Upper lobe of left lung (tissue), 4 donors: Measurements from ENCODE around the gene CDC27.

Experiments
- CTCF ChIP-seq, 6 experiments: fragments of 450-650 bp in 4 of 6; fragments of 200-600 bp in 2 of 6; sonication (generic) in 2 of 6; IDR thresholded peaks; one replicate each; pipeline ENCODE4 v1.5.1; 2016 to 2019; ENCODE audit warnings: antibody characterized with exemption in 6 of 6
- EP300 ChIP-seq, 4 donors: sonication (generic); formaldehyde crosslinking; IDR thresholded peaks; one replicate each; pipeline ENCODE4 v1.5.1; 2017; ENCODE audit warnings: antibody characterized with exemption in 4 of 4, control low read depth in 2 of 4
- POLR2A ChIP-seq, 4 donors: fragments of 450-650 bp; IDR thresholded peaks; one replicate each; pipeline ENCODE4 v1.5.1; 2016 to 2017; ENCODE audit warnings: antibody characterized with exemption in 4 of 4, mild to moderate bottlenecking in 2 of 4
- POLR2AphosphoS5 ChIP-seq, 2 donors: sonication (generic); formaldehyde crosslinking; IDR thresholded peaks; one replicate each; pipeline ENCODE4 v1.5.1; 2017; ENCODE audit warnings: antibody characterized with exemption in 2 of 2

- no peak for TF ChIP-seq CTCF (IDR thresholded peaks at IDR 0.05)
- TF ChIP-seq EP300 (IDR thresholded peaks at IDR 0.05), result no peak
- TF ChIP-seq POLR2A (IDR thresholded peaks at IDR 0.05), result no peak
- TF ChIP-seq POLR2AphosphoS5 (IDR thresholded peaks at IDR 0.05), result no peak
Observed at GRCh38 chr17:47238321-47239010, 49.4 kb upstream of the CDC27 start.
